Ishikawa (cell line): ENCODE measurements around the gene FGF2.

Source experiments
- CEBPB ChIP-seq: IDR thresholded peaks from 2 replicates; pipeline ENCODE4 v1.6.1; 2012
- CREB1 ChIP-seq: IDR thresholded peaks from 2 replicates; pipeline ENCODE4 v1.6.1; 2012; ENCODE audit warnings: low read depth
- EGR1 ChIP-seq: IDR thresholded peaks from 2 replicates; pipeline ENCODE4 v1.6.1; 2012
- EP300 ChIP-seq: IDR thresholded peaks from 2 replicates; pipeline ENCODE4 v1.6.1; 2012; ENCODE audit warnings: borderline replicate concordance
- FOXM1 ChIP-seq: IDR thresholded peaks from 2 replicates; pipeline ENCODE4 v1.6.1; 2012; ENCODE audit warnings: low read depth, borderline replicate concordance
- MAX ChIP-seq: IDR thresholded peaks from 2 replicates; pipeline ENCODE4 v1.6.1; 2012
- NFIC ChIP-seq: IDR thresholded peaks from 2 replicates; pipeline ENCODE4 v1.6.1; 2012
- RAD21 ChIP-seq: IDR thresholded peaks from 2 replicates; pipeline ENCODE4 v1.6.1; 2012; ENCODE audit warnings: low read depth
- REST ChIP-seq: IDR thresholded peaks from 2 replicates; pipeline ENCODE4 v1.6.1; 2012; ENCODE audit warnings: low read depth, mild to moderate bottlenecking
- TAF1 ChIP-seq: IDR thresholded peaks from 2 replicates; pipeline ENCODE4 v1.6.1; 2012; ENCODE audit warnings: low read depth, mild to moderate bottlenecking
- TCF12 ChIP-seq: IDR thresholded peaks from 2 replicates; pipeline ENCODE4 v1.6.1; 2012; ENCODE audit warnings: low read depth
- TEAD4 ChIP-seq: IDR thresholded peaks from 2 replicates; pipeline ENCODE4 v1.6.1; 2012
- ZBTB7A ChIP-seq: IDR thresholded peaks from 2 replicates; pipeline ENCODE4 v1.6.1; 2012; ENCODE audit warnings: low read depth
- TF ChIP-seq, protein P1 (sequence below): IDR thresholded peaks from 2 replicates; pipeline ENCODE4 v1.6.1; 2012

- no peak for TF ChIP-seq TAF1
- no peak for TF ChIP-seq EGR1
- no peak for TF ChIP-seq MAX
- no peak for TF ChIP-seq FOXM1
- TF ChIP-seq RAD21: no peak
- no peak for TF ChIP-seq NFIC
- TF ChIP-seq EP300: no peak
- no peak for TF ChIP-seq REST
- no peak for TF ChIP-seq CEBPB
- no peak for TF ChIP-seq CREB1
- no peak for TF ChIP-seq TEAD4
- TF ChIP-seq, protein P1, sequence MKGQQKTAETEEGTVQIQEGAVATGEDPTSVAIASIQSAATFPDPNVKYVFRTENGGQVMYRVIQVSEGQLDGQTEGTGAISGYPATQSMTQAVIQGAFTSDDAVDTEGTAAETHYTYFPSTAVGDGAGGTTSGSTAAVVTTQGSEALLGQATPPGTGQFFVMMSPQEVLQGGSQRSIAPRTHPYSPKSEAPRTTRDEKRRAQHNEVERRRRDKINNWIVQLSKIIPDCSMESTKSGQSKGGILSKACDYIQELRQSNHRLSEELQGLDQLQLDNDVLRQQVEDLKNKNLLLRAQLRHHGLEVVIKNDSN: no peak
- TF ChIP-seq TCF12: no peak
- no peak for TF ChIP-seq ZBTB7A
Observed at GRCh38 chr4:122861172-122861943, 34.7 kb downstream of the FGF2 start.
